PC-9 (cell line): Measurements from ENCODE around the gene CYP39A1. TPM values are rescaled to one million over a fixed set of nuclear protein-coding genes. Genes with fewer than 3 reads are reported as not detected.

Experiments
- BruUV-seq: library from RNA; stranded (reverse); fragments of 400-500 nt; replicated peaks from 2 replicates; lab custom pipeline; 2021; lab: Mats Ljungman, UMichigan
- CTCF ChIA-PET: fragments of 300-600 bp; sonication (Branson Sonifier 250); formaldehyde crosslinking; loops from one replicate; lab custom pipeline; 2022; ENCODE audit warnings: antibody characterized with exemption; lab: Charles Lee
- POLR2A ChIA-PET: fragments of 300-600 bp; sonication (Branson Sonifier 250); formaldehyde crosslinking; loops from one replicate; lab custom pipeline; 2022; ENCODE audit warnings: antibody characterized with exemption; ENCODE audit not compliant: unreplicated experiment; lab: Charles Lee
- DNase-seq, 2 experiments: peaks; one replicate each; pipeline versions ENCODE4 v3.0.0 to v3.0.0-alpha.2; 2015 to 2022; ENCODE audit warnings: mixed read lengths in 1 of 2
- H2AFZ ChIP-seq: fragments of 200-600 bp; sonication (generic); 2 replicates; pipeline ENCODE4 v1.8.1; 2017; ENCODE audit warnings: antibody characterized with exemption
- H3F3A ChIP-seq: fragments of 200-600 bp; sonication (generic); 2 replicates; pipeline ENCODE4 v1.8.1; 2017; ENCODE audit warnings: antibody characterized with exemption, mild to moderate bottlenecking, low read depth; ENCODE audit not compliant: insufficient read depth
- H3K27ac ChIP-seq: fragments of 200-600 bp; sonication (generic); 2 replicates; pipeline ENCODE4 v1.6.1; 2016; ENCODE audit warnings: mixed run types
- H3K27me3 ChIP-seq: fragments of 200-600 bp; sonication (generic); 2 replicates; pipeline ENCODE4 v1.6.1; 2016; ENCODE audit warnings: low read depth, mixed run types; ENCODE audit not compliant: insufficient read depth
- H3K36me3 ChIP-seq: fragments of 200-600 bp; sonication (generic); 2 replicates; pipeline ENCODE4 v1.6.1; 2016; ENCODE audit warnings: low read depth, mixed run types
- H3K4me1 ChIP-seq: fragments of 200-600 bp; sonication (generic); replicated peaks from 2 replicates; pipeline ENCODE4 v1.6.1; 2016; ENCODE audit warnings: mixed run types; ENCODE audit not compliant: insufficient read depth
- H3K4me2 ChIP-seq: fragments of 200-600 bp; sonication (generic); 2 replicates; pipeline ENCODE4 v1.6.1; 2017; ENCODE audit warnings: mixed run types
- H3K4me3 ChIP-seq: fragments of 200-600 bp; sonication (generic); 2 replicates; pipeline ENCODE4 v1.6.1; 2016; ENCODE audit warnings: mixed run types
- H3K79me2 ChIP-seq: fragments of 200-600 bp; sonication (generic); 2 replicates; pipeline ENCODE4 v1.6.1; 2017; ENCODE audit warnings: low read depth, mixed run types
- H3K9me2 ChIP-seq: fragments of 200-600 bp; sonication (generic); 2 replicates; pipeline ENCODE4 v1.8.1; 2017; ENCODE audit warnings: mild to moderate bottlenecking; ENCODE audit not compliant: insufficient read depth
- H3K9me3 ChIP-seq: fragments of 200-600 bp; sonication (generic); 2 replicates; pipeline ENCODE4 v1.8.1; 2016; ENCODE audit warnings: low read depth; ENCODE audit not compliant: insufficient read depth
- H4K20me1 ChIP-seq: fragments of 200-600 bp; sonication (generic); 2 replicates; pipeline ENCODE4 v1.8.1; 2017; ENCODE audit not compliant: insufficient read depth
- EZH2 ChIP-seq: fragments of 200-600 bp; sonication (generic); IDR thresholded peaks from 2 replicates; pipeline ENCODE4 v1.8.0; 2017; ENCODE audit warnings: antibody characterized with exemption, low read depth
- intact Hi-C: fragments of 100-400 bp; cut with micrococcal nuclease; formaldehyde crosslinking; loops from one replicate; pipeline ENCODE4 v1.10.0; 2022; ENCODE audit not compliant: unreplicated experiment
- total RNA-seq: library from RNA; stranded (reverse); gene quantifications from 2 replicates; pipeline ENCODE4 v1.2.3, GENCODE V29; 2021
- TF ChIP-seq, protein P1 (sequence below): fragments of 200-600 bp; sonication (generic); conservative IDR thresholded peaks from 2 replicates; pipeline ENCODE4 v1.6.1; 2017; ENCODE audit warnings: mixed run types, antibody characterized with exemption, mild to moderate bottlenecking, moderate library complexity

The CYP39A1 gene
- total RNA-seq, 1 experiment from 2014 or later, result 5.6 TPM

DNA sequence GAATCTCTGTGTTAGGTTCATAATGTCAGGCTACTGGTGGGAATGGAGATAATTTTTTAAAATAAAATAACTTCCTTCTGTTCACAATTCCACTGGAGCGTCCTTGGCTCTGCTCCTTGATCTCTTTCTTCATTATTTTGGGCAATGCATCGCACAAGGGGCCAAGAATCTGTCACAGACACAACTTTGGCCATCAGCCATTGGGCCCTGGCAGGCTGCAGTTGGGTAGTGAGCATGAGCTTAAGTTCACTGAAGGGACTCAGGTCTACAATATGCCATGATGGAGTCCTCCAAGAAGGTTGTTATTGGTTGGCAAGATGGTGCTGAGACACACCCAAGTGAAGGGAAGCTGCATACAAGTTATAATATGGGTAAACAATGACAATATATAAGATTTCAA lies 40.0 kb downstream of the CYP39A1 start:
- H4K20me1 ChIP-seq, result no peaks in the 10 kb centered on the region
- no peak overlapping the region for H3K27ac ChIP-seq
- H3K4me3 ChIP-seq, result no peak overlapping the region
- no peaks in the 10 kb centered on the region for H3K9me3 ChIP-seq
- POLR2A ChIA-PET, result no interaction called here
- no peak overlapping the region for H3K4me2 ChIP-seq
- H3K4me1 ChIP-seq, result no peaks in the 10 kb centered on the region
- H2AFZ ChIP-seq, result no peak overlapping the region
- H3K79me2 ChIP-seq, result no peaks in the 10 kb centered on the region
- no TSS peak for BruUV-seq
- TF ChIP-seq, protein P1, sequence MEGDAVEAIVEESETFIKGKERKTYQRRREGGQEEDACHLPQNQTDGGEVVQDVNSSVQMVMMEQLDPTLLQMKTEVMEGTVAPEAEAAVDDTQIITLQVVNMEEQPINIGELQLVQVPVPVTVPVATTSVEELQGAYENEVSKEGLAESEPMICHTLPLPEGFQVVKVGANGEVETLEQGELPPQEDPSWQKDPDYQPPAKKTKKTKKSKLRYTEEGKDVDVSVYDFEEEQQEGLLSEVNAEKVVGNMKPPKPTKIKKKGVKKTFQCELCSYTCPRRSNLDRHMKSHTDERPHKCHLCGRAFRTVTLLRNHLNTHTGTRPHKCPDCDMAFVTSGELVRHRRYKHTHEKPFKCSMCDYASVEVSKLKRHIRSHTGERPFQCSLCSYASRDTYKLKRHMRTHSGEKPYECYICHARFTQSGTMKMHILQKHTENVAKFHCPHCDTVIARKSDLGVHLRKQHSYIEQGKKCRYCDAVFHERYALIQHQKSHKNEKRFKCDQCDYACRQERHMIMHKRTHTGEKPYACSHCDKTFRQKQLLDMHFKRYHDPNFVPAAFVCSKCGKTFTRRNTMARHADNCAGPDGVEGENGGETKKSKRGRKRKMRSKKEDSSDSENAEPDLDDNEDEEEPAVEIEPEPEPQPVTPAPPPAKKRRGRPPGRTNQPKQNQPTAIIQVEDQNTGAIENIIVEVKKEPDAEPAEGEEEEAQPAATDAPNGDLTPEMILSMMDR, result no peak
- no peak for TF ChIP-seq EZH2
- CTCF ChIA-PET, result no interaction called here
- intact Hi-C loops, result no loop called here
- no peaks in the 10 kb centered on the region; the same call in 1 of the 2 replicates for H3K9me2 ChIP-seq
- no peaks in the 10 kb centered on the region for H3F3A ChIP-seq
- no peaks in the 10 kb centered on the region for H3K27me3 ChIP-seq
- H3K36me3 ChIP-seq, result no peaks in the 10 kb centered on the region
- no peak for DNase-seq

DNA sequence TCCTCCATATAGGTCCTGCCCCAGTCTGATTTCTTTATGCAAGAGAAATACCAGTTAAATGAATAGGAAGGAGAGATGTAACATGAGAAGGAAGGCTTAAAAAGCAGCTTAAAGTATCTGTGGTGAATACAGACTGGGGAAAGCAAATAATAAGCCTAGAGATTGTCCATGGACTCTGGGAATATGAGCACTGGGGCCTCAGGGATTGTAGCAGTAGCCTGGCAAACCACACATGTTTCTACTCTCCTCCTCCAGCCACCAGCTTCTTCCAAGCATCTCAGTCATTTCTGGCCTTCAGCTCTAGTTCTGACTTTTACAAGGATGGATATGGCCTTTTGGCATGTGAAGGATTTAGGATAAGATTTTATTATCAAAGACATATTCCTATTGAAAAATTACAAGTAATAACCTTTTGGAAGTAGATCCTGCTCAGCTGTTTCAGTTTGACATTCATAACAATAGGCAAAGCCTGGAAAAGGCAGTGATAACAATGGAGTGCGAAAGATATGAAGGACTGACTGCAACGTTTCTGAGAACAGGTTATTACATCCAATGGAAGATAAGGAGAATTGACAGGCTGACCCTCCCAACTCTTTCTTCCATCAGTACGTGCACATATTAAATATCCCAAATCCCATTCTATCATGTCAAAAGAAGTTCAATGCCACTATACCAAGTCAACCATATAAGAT lies 41.6 kb downstream of the CYP39A1 start:
- no peaks in the 10 kb centered on the region for H3K36me3 ChIP-seq
- H3K4me3 ChIP-seq, result no peak overlapping the region
- H3K4me1 ChIP-seq, result no peaks in the 10 kb centered on the region
- intact Hi-C loops, result no loop called here
- no peaks in the 10 kb centered on the region for H4K20me1 ChIP-seq
- no peaks in the 10 kb centered on the region for H3K27me3 ChIP-seq
- no peak overlapping the region for H3K4me2 ChIP-seq
- TF ChIP-seq, protein P1, result no peak
- no peak for TF ChIP-seq EZH2
- no TSS peak for BruUV-seq
- H2AFZ ChIP-seq, result no peak overlapping the region
- ChIA-PET CTCF (no interaction called here), POLR2A (no interaction called here)
- no peaks in the 10 kb centered on the region for H3F3A ChIP-seq
- H3K9me2 ChIP-seq, result no peaks in the 10 kb centered on the region; the same call in 1 of the 2 replicates
- no peak for DNase-seq
- H3K9me3 ChIP-seq, result no peaks in the 10 kb centered on the region
- no peak overlapping the region for H3K27ac ChIP-seq
- H3K79me2 ChIP-seq, result no peaks in the 10 kb centered on the region

DNA sequence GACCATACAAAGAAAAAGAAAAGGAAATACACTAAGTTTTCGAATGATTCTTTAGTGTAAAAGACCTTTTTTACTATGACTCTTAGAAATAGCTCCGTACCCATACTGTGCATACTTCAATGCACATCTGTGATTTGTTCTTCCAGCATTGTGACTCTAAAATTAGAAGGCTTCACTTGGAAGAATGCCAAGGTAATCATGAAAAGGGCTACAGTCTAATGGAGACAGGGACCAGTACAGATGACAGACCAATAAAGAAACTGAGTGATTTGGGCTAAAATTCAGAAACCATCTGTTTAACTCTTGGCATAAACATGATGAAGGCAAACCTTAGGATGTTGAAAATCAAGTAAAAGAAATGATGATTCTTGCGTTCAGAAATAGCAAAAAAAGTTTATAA lies 46.3 kb downstream of the CYP39A1 start:
- no peak for TF ChIP-seq EZH2
- TF ChIP-seq, protein P1, result no peak
- H3K27ac ChIP-seq, result no peak overlapping the region
- intact Hi-C loops, result no loop called here
- no peak overlapping the region for H2AFZ ChIP-seq
- BruUV-seq, result no TSS peak
- no peaks in the 10 kb centered on the region for H3K9me3 ChIP-seq
- H3K79me2 ChIP-seq, result no peaks in the 10 kb centered on the region
- no peaks in the 10 kb centered on the region for H3K9me2 ChIP-seq
- no peak overlapping the region for H3K4me3 ChIP-seq
- no peaks in the 10 kb centered on the region for H3K4me1 ChIP-seq
- H3K36me3 ChIP-seq, result no peaks in the 10 kb centered on the region
- no peaks in the 10 kb centered on the region for H3F3A ChIP-seq
- no peaks in the 10 kb centered on the region for H4K20me1 ChIP-seq
- no peak for DNase-seq
- no peaks in the 10 kb centered on the region for H3K27me3 ChIP-seq
- ChIA-PET CTCF (no interaction called here), POLR2A (interaction anchor here (0.6 kb wide), 1 partner anchor 411 kb away, joined by 5 read pairs; no protein-coding TSS in a partner anchor)
- H3K4me2 ChIP-seq, result no peak overlapping the region
